Adrenal gland (tissue), 12 donors: ENCODE results near the gene CD151. TPM values are rescaled to one million over a fixed set of nuclear protein-coding genes. Genes with fewer than 3 reads are reported as not detected.

Experiments used
- DNase-seq, 7 donors: peaks; one replicate each; pipeline ENCODE4 v3.0.0-alpha.2; 2019 to 2020
- H3K27ac ChIP-seq, 5 donors: fragments of 200-600 bp; sonication (generic) in 4 of 5; 1 replicate in 3 of 5; 2 replicates in 2 of 5; pipeline versions ENCODE4 v1.5.1 to v1.8.0; 2016 to 2020; ENCODE audit warnings: mild to moderate bottlenecking in 1 of 5
- H3K27me3 ChIP-seq: fragments of 200-600 bp; 2 replicates; pipeline ENCODE4 v1.8.0; 2021
- H3K36me3 ChIP-seq, 2 donors: fragments of 200-600 bp; replicated peaks in 1 of 2; 1 replicate in 1 of 2; 2 replicates in 1 of 2; pipeline versions ENCODE4 v1.5.1 to v1.8.0; 2018 to 2022
- H3K4me1 ChIP-seq, 2 donors: fragments of 200-600 bp; replicated peaks in 1 of 2; 1 replicate in 1 of 2; 2 replicates in 1 of 2; pipeline versions ENCODE4 v1.5.1 to v1.8.0; 2018 to 2021
- H3K4me3 ChIP-seq, 4 donors: fragments of 200-600 bp; sonication (generic) in 3 of 4; one replicate each; pipeline ENCODE4 v1.5.1; 2016 to 2018
- H3K9me3 ChIP-seq, 3 donors: fragments of 200-600 bp; sonication (generic) in 1 of 3; replicated peaks in 1 of 3; 1 replicate in 2 of 3; 2 replicates in 1 of 3; pipeline versions ENCODE4 v1.5.1 to v1.8.0; 2016 to 2021
- CTCF ChIP-seq, 6 experiments: fragments of 450-650 bp in 4 of 6; fragments of 200-600 bp in 2 of 6; sonication (generic) in 1 of 6; IDR thresholded peaks; 1 replicate in 5 of 6; 2 replicates in 1 of 6; pipeline versions ENCODE4 v1.5.1 to v1.8.0; 2016 to 2021; ENCODE audit warnings: antibody characterized with exemption in 6 of 6, mild to moderate bottlenecking in 2 of 6, moderate library complexity in 1 of 6
- POLR2A ChIP-seq, 2 donors: fragments of 450-650 bp; IDR thresholded peaks; one replicate each; pipeline ENCODE4 v1.6.1; 2017; ENCODE audit warnings: antibody characterized with exemption in 2 of 2, mild to moderate bottlenecking in 2 of 2, moderate library complexity in 1 of 2
- WGBS, 4 donors: extraction: QIAGEN DNeasy Blood & Tissue Kit in 2 of 4; methylation state at CpG; one replicate each; pipeline versions ENCODE4 v1.1.5 to v1.1.7; 2013 to 2017; 5-methylcytosine and 5-hydroxymethylcytosine counted together
- intact Hi-C, 2 donors: fragments of 100-400 bp; cut with DNase I; formaldehyde crosslinking; loops; one replicate each; pipeline versions ENCODE4 v1.14.1 to v1.15.0; 2022 to 2023
- polyA plus RNA-seq, 3 donors: library from polyadenylated mRNA; stranded (reverse); fragments of 200-250 nt in 2 of 3; fragments of 350-450 nt in 1 of 3; fragmentation: Illumina TruSeq in 1 of 3; extraction: RNeasy Lipid Tissue Mini Kit (QIAGEN cat#74804) in 1 of 3; gene quantifications; one replicate each; pipeline ENCODE4 v1.2.3, GENCODE V29; 2013 to 2014
- total RNA-seq, 9 donors: library from RNA; depleted of rRNA in 4 of 9; stranded (reverse); fragments of >200 nt in 4 of 9; fragments of 120-200 nt in 1 of 9; fragmentation: NEBNext Ultra II Directional in 1 of 9; extraction: Animal tissue kit (Norgen Biotek cat#: 25700) in 1 of 9; gene quantifications; one replicate each; pipeline versions ENCODE4 v1.1.0 to v1.2.4, GENCODE V29; 2013 to 2023
- donor health status: healthy with polysubstance abuse.
- donor health status: Bipolar disorder and iron deficiency.
- donor health status: DM: yes; HTN: yes; CAD: no.
- donor health status: DM: no; HTN: no; CAD: no.
- donor health status: DM: no; HTN: no; CAD: no.
- donor health status: DM: yes; HTN: yes; CAD: no.

The CD151 gene
- total and polyA plus RNA-seq, 12 donors = 111 to 387 (median 285) TPM

DNA sequence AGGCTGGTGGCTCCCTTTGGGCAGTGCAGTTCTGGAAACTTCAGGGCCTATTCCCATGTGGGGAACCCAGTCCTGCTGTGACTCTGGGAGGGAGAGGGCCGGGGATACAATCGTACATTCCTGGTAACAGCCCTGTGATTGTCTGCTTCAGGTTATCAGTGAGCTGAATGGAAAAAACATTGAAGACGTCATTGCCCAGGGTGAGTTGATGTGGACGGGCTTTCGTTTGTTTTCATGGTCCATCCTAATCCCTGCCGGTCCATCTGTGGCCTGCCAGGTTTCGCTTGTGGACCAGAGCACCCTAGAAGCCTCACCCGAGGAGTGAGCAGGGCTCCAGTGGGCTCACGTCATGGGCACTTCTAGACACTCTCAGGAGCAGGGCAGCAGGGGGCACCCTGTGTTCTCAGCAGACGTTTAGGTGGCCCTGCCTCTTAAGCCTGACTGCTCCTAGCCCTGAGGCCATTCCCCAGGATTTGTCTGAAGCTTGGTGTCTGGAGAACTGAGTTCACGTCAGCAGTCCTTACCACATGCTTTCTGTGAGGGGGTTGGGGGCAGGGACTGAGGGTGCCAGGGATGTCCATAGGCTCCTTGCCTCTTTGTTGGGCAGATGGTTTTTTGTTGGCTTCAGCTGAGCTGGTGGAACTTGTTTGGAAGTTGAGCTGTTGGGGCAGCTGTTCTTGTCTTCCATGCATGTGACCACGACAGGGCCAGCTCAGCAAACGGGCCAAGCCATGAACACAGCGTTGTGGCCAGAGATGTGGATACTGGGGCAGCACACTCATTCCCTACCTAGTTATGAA, 21.1 kb upstream of the CD151 start:
- H3K4me1 ChIP-seq = peaks cover 20 to 27% of the 10 kb centered on the region in 2 donors
- H3K36me3 ChIP-seq = peaks cover 0 to 26% of the 10 kb centered on the region in 2 donors
- no peaks in the 10 kb centered on the region for H3K9me3 ChIP-seq
- DNase-seq = no peak
- no peak overlapping the region for H3K4me3 ChIP-seq
- peak overlapping the region in 2 of 5 donors; percentile 58 to 98 for H3K27ac ChIP-seq
- intact Hi-C loops = no loop called here
- WGBS, 4 donors = 59 to 79% (median 69%) methylated on average over 10 to 14 of the region's 14 CpGs
- no peak for TF ChIP-seq POLR2A (IDR thresholded peaks at IDR 0.05)
- H3K27me3 ChIP-seq = no peaks in the 10 kb centered on the region

GRCh38 chr11:812390-812789, 20.4 kb upstream of the CD151 start:
- H3K27ac ChIP-seq = no peak overlapping the region
- no peak for DNase-seq
- no peaks in the 10 kb centered on the region for H3K9me3 ChIP-seq
- H3K4me1 ChIP-seq = peaks cover 20 to 27% of the 10 kb centered on the region in 2 donors
- 63 to 89% (median 80%) methylated on average over 3 of the region's 3 CpGs for WGBS, 4 donors
- TF ChIP-seq CTCF (IDR thresholded peaks at IDR 0.05) = no peak
- no peak for TF ChIP-seq POLR2A (IDR thresholded peaks at IDR 0.05)
- peaks cover 0 to 26% of the 10 kb centered on the region in 2 donors for H3K36me3 ChIP-seq
- intact Hi-C loops = no loop called here
- no peak overlapping the region for H3K4me3 ChIP-seq
- no peaks in the 10 kb centered on the region for H3K27me3 ChIP-seq

DNA sequence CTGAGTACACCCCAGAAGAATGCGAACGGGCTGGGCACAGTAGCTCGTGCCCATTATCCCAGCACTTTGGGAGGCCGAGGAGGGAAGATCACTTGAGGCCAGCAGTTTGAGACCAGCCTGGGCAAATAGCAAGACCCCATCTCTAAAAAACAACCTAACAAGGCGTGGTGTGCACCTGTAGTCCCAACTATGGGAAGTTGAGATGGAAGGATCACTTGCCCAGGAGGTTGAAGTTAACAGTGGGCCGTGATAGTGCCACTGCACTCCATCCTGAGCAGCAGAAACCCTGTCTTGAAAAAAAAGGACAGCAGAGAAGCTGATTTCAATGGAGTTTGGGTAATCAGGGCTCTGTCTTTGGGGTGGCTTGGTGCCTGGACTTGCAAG, 19.7 kb upstream of the CD151 start:
- WGBS, 4 donors = 88 to 91% (median 89%) methylated on average over 6 of the region's 6 CpGs
- no peaks in the 10 kb centered on the region for H3K9me3 ChIP-seq
- no peak for DNase-seq
- no peak overlapping the region for H3K4me3 ChIP-seq
- TF ChIP-seq CTCF (IDR thresholded peaks at IDR 0.05) (no peak), POLR2A (IDR thresholded peaks at IDR 0.05) (no peak)
- no peaks in the 10 kb centered on the region for H3K27me3 ChIP-seq
- intact Hi-C loops = no loop called here
- H3K27ac ChIP-seq = no peak overlapping the region
- peaks cover 20 to 27% of the 10 kb centered on the region in 2 donors for H3K4me1 ChIP-seq
- peaks cover 0 to 26% of the 10 kb centered on the region in 2 donors for H3K36me3 ChIP-seq

GRCh38 chr11:813456-814096, 19.2 kb upstream of the CD151 start:
- no peak overlapping the region for H3K4me3 ChIP-seq
- intact Hi-C loops = no loop called here
- DNase-seq = no peak
- H3K27me3 ChIP-seq = no peaks in the 10 kb centered on the region
- H3K9me3 ChIP-seq = no peaks in the 10 kb centered on the region
- WGBS, 4 donors = 81 to 90% (median 86%) methylated on average over 6 to 9 of the region's 9 CpGs
- H3K4me1 ChIP-seq = peaks cover 17 to 23% of the 10 kb centered on the region in 2 donors
- H3K36me3 ChIP-seq = peaks cover 0 to 26% of the 10 kb centered on the region in 2 donors
- no peak overlapping the region for H3K27ac ChIP-seq
- TF ChIP-seq CTCF (IDR thresholded peaks at IDR 0.05) = no peak
- TF ChIP-seq POLR2A (IDR thresholded peaks at IDR 0.05) = no peak
